ENCODE results near the gene TRIM63.

DNA sequence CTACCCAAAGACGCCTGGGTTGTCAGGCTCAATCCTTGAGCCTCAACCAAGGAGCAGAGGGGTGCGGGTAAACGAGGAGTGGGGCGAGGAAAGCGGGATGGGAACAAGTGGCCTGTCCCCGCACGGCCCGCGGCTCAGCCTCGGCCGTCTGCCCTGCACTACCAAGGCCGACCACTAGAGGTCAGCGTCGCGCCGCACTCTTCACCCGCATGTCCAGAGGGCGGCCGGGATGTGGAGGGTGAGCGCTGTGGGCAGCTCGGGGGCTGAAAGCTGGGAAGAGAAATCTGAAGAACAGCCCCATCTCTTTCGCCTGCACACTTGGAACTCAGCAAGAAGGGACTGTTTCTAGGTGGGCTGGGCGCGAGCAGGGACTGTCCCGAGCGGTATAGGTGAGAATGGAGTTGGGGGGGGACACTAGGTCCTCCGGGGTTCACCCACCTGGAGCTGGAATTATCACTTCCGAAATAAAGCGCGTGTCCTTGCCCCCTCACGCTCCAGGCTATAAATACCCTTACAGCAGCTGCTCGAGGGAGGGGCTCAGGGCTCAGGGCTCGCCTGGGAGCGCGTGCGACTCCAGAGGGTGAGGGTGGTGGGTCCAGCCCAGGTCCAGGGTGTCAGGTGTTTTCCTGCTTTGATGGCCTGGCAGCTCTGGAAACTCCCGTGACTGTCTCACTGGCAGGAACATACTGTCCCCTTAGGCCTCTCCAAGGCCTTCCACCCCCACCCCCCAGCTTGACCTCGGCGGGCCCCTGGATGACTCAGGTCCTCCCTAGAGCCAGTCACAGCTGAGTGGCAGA, 31.3 kb downstream of the TRIM63 start:
- TF ChIP-seq, protein P1, sequence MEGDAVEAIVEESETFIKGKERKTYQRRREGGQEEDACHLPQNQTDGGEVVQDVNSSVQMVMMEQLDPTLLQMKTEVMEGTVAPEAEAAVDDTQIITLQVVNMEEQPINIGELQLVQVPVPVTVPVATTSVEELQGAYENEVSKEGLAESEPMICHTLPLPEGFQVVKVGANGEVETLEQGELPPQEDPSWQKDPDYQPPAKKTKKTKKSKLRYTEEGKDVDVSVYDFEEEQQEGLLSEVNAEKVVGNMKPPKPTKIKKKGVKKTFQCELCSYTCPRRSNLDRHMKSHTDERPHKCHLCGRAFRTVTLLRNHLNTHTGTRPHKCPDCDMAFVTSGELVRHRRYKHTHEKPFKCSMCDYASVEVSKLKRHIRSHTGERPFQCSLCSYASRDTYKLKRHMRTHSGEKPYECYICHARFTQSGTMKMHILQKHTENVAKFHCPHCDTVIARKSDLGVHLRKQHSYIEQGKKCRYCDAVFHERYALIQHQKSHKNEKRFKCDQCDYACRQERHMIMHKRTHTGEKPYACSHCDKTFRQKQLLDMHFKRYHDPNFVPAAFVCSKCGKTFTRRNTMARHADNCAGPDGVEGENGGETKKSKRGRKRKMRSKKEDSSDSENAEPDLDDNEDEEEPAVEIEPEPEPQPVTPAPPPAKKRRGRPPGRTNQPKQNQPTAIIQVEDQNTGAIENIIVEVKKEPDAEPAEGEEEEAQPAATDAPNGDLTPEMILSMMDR (conservative IDR thresholded peaks at IDR 0.05; ENCODE audit: low read depth, low read length), result peak; percentile 96
- TF ChIP-seq EZH2phosphoT487 (IDR thresholded peaks at IDR 0.05; ENCODE audit: borderline replicate concordance, low read length), result no peak

Data from PC-3 (cell line).